GM20431 (cell line): Measurements from ENCODE around the gene EYA2.
"Not testable (repeated sequence)": the region's sequence is repeated elsewhere in the genome, so short reads cannot be mapped to it uniquely, and the experiment has no call there.

Source experiments
- in situ Hi-C: fragments of 300-500 bp; cut with MseI, MboI; formaldehyde crosslinking; loops from one replicate; pipeline ENCODE4 v1.15.0; 2020; ENCODE audit warnings: low sequenced_read_pairs; ENCODE audit not compliant: unreplicated experiment

Gene EYA2

GRCh38 chr20:46894579-46894958 is at the start of gene EYA2:
TSS of gene EYA2 (plus strand) at chr20:46894843. CDS start at chr20:46990011, 95,168 bp downstream.
- in situ Hi-C loops: no loop called here

DNA sequence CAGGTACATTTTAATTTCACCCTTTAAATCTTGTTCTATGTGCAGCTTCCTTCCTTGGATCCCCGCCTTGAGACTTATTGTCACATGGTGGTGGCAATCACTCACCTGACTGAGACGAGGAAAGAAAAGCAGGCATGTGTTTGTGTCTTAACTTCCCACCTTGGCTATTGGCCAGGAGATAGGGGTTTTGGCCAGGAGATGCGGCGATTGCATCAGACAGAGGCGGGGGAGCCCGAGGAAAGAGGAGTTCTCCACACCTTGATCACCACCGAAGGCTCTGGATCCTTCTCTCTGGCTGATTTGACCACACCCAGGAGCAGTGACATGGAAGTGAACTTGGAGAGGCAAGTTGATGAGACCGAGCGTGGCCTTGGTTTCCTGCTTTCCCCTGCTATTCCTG is 49.7 kb upstream of the EYA2 start:
- in situ Hi-C loops: no loop called here

GRCh38 chr20:46849269-46849668 is 45.4 kb upstream of the EYA2 start:
- in situ Hi-C loops: no loop called here

- in situ Hi-C loops: no loop called here
These were observed 44.9 kb upstream of the EYA2 start for GRCh38 chr20:46849751-46850150.

DNA sequence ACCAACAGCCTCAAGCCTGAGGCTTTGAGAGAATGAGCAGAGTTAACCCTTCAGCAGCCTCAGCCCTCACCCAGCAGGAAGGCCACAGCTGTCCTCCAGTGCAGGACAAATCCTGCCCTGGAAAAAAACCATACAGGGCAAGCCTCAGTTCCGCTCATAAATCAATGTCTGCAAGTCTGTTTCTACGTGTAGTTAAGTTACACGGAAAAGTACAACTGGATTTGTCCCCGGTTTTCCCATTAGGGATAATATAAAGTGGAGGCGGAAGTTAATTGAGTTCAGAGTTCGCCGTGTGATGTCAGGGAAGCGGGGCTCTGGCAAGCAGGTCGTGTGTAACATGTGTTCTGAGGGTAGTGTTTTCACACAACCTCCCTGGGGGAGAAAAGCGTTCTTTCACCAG is 44.2 kb upstream of the EYA2 start:
- in situ Hi-C loops: no loop called here

DNA sequence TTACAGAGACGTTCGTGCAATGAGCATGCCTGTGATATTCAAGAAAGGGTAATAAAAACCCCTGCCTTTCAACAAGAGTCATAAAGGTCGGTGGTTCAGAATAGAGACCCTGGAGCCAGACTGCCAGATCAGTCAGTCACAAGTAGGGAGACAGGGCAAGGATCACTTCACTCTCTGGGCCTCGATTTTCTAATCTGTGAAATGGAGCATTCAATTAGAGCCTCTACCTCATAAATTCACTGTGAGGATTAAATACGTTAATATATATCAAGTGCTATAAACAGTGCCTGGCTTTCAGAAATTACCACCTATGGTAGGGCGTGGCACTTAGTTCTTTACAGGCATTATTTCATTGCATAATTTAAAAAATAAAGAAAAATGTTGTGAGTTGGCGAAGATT is 43.7 kb upstream of the EYA2 start:
- in situ Hi-C loops: no loop called here

DNA sequence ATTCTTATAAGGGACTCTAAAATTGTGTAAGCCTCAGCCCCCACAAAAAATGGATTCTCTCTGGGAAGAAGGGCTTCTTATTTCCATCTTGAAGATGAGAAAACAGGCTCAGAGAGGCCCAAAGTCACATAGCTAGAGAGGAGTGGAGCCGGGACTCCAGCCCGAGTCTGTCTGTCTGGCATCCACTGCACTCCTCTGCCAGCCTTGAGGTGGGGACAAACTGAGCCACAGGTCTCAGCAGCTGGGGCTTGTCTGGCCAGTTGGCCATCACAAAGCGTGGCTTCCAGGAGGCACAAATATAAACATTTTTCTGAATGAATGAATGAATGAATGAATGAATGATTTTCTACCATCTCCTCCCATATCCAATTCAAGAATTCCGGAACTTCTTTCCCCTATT is 42.9 kb upstream of the EYA2 start:
- in situ Hi-C loops: no loop called here

DNA sequence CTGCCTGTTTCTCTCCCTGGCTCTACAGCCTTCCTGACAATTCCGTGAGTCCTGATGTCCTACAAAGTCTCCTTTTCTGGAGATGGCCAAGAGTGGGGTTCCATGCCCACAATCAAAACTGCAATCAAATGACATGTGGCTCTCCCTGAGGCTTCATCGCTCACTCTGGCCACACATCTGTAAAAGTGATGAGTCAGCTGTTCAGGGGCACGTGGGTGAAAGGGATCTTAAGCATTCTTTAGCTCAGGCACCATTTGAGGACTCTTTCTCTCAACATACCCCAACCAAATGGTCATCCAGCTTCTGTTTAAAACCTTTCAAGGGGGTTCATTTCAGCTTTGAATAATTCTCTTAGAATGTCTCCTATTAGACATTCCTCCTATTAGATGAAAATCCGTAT is 42.3 kb upstream of the EYA2 start:
- in situ Hi-C loops: no loop called here

- in situ Hi-C loops: no loop called here
These were observed 40.7 kb upstream of the EYA2 start for GRCh38 chr20:46853926-46854325.

DNA sequence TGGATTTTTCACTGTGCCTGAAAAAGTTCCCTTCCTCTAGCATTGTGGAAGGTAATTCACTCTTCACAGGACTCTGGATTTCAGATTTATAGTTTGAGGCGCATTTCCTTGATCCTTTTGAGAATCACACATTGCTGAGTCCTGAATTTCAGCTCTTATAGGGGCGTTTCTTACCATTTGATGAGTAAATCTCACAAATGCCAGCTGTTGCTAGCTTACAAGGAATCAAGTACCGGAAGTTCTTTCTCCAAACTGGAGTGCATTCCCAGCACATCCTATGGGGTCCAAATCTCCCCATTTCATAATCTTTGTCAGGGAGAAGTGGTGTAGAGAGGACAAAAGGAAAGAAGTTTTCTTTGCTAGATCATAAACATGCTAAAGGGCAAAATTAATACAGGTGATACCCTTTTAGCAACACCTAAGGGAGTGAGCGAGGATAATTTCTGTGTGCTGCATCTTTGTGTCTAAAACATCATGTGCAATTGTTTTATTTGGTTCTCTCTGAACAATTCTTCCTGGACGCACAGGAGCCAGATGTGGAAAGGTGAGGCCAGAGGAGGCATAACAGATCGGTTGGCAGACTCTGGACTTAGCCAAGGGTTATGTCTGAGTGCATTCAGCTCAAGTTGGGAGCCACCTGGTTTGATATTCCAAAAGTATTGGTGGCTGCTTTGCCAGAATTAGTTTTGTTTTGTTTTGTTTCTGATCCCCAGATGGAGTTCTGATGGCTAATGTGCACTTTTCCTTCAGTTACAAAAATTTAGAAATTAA is 37.4 kb upstream of the EYA2 start:
- in situ Hi-C loops: no loop called here

DNA sequence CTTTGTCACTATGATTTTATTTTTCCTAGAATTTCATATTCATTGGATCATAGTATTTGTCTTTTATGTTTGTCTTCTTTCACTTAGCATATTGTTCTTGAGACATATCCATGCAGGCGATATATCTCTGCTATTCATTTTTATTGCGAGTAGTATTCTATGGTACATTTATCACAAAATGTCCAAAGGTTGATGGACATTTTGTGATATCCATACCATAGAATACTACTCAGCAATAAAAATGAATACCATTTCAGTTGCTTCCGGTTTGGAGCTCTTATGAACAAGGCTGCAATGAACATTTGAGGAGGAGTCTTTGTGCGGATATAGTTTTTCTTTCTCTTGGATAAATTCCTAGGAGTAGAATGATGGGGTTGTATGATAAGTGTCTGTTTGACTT is 28.8 kb upstream of the EYA2 start:
- in situ Hi-C loops: no loop called here

GRCh38 chr20:46870041-46870440 is 24.6 kb upstream of the EYA2 start:
- in situ Hi-C loops: no loop called here

DNA sequence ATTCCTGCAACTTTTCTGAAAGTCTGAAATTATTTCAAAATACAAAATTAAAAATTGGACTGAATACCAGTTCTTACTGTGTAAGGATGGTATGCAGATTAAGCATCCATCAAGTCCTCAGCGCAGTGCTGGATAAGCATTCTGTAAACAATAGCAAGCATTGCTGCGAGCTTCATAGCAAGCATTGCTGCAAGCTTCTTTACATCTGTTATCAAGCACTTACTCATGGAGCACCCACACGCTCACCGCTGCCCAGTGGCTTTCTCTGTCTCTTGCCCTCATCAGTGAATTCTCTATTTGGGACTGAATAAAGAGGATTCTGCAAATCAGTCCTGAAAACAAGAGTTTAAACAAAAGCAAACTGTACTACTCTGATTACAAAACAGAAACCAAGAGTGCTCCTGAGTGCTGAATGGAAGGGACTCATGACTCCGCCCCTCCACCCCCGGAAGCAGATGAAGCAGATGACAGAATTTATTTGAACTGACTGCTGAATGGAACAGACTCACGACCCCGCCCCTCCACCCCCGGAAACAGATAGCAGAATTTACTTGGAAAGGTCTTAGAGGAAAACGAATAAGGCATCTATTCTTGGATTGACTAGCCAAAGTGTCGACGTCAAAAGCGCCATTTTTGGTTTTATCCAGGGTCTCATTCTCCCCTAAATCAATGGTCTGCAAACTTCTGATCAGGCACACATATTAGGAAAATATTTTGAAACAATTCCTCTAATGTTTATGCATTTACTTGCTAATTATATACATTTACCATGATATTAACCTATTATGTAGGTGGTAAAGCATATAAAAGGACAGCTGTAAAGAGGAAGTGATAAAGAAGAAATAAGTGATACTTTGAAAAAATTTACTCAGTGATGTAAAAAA is 22.1 kb upstream of the EYA2 start:
- in situ Hi-C loops: no loop called here

DNA sequence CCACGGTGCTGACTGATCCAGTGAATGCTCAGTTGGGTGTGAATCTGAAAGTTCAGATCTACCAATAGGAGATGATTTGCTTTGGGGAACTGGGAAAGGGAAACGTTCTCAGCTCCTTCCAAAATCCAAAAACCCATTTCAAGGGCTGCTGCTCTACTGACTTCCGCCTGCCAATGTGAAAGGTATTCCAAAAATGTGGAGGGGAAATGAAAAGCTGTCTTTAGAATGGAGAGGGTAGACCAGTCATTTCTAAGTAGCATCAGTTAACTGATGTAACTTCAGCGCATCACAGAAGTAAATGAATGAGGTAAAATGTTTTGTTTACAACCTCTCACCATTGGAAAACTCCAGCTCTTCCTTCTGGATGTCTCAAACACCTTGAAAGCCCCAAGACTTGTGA is 19.6 kb upstream of the EYA2 start:
- in situ Hi-C loops: no loop called here

DNA sequence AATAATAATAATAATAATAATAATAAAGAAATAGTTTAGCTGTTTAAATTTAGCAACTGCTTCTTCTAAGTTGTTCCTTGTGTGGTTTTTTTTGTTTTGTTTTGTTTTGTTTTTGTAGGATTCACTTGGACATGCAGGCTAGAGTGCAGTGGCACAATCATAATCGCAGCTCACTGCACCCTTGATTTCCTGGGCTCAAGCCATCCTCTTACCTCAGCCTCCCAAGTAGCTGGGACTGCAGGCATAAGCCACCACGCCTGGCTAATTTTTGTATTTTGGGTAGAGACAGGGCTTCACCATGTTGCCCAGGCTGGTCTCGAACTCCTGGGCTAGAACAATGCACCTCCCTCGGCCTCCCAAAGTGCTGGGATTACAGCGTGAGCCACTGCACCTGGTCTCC is 15.3 kb upstream of the EYA2 start:
- in situ Hi-C loops: no loop called here

- in situ Hi-C loops: not testable (repeated sequence)
These were observed 14.7 kb upstream of the EYA2 start for GRCh38 chr20:46879963-46880362.

- in situ Hi-C loops: no loop called here
These were observed 10.8 kb upstream of the EYA2 start for GRCh38 chr20:46883892-46884291.

GRCh38 chr20:46890682-46891081 is 4.0 kb upstream of the EYA2 start:
- in situ Hi-C loops: no loop called here

GRCh38 chr20:46893051-46893450 is 1.6 kb upstream of the EYA2 start:
- in situ Hi-C loops: no loop called here

GRCh38 chr20:46893877-46894578 is 615 bp upstream of the EYA2 start:
- in situ Hi-C loops: no loop called here
